ENCODE measurements around the gene MAP3K1. TPM values are rescaled to one million over a fixed set of nuclear protein-coding genes. Genes with fewer than 3 reads are reported as not detected.

The MAP3K1 gene
- total RNA-seq, 1 experiment from 2014 or later = 7.9 TPM

- no TSS peak for BruUV-seq (replicated peaks)
- no peaks in the 10 kb centered on the region for H3K27me3 Mint-ChIP-seq (ENCODE audit: insufficient read depth, unreplicated experiment)
- ChIA-PET POLR2A (interaction anchor here (0.6 kb wide), 1 partner anchor 66 kb away, joined by 3 read pairs; no protein-coding TSS in a partner anchor), CTCF (no interaction called here)
- H3K4me3 Mint-ChIP-seq (ENCODE audit: unreplicated experiment) = no peak overlapping the region
- DNase-seq (ENCODE audit: unreplicated experiment) = no peak
- H3K36me3 Mint-ChIP-seq (ENCODE audit: insufficient read depth, unreplicated experiment) = no peaks in the 10 kb centered on the region
- H3K4me1 Mint-ChIP-seq (ENCODE audit: insufficient read depth, unreplicated experiment) = no peaks in the 10 kb centered on the region
- no peak for TF ChIP-seq CTCF (IDR thresholded peaks at IDR 0.05; ENCODE audit: unreplicated experiment)
- H3K27ac Mint-ChIP-seq (ENCODE audit: low read depth, unreplicated experiment) = no peak overlapping the region
- intact Hi-C loops (cut with micrococcal nuclease) = no loop called here
- H3K9me3 Mint-ChIP-seq (ENCODE audit: unreplicated experiment) = no peaks in the 10 kb centered on the region
These were observed 13.1 kb upstream of the MAP3K1 start for GRCh38 chr5:56802205-56802604.

- BruUV-seq (replicated peaks) = no TSS peak
- no peaks in the 10 kb centered on the region for H3K9me3 Mint-ChIP-seq (ENCODE audit: unreplicated experiment)
- POLR2A ChIA-PET = no interaction called here
- CTCF ChIA-PET = no interaction called here
- H3K36me3 Mint-ChIP-seq (ENCODE audit: insufficient read depth, unreplicated experiment) = no peaks in the 10 kb centered on the region
- no peak for TF ChIP-seq CTCF (IDR thresholded peaks at IDR 0.05; ENCODE audit: unreplicated experiment)
- no peak for DNase-seq (ENCODE audit: unreplicated experiment)
- intact Hi-C loops (cut with micrococcal nuclease) = no loop called here
- H3K27me3 Mint-ChIP-seq (ENCODE audit: insufficient read depth, unreplicated experiment) = no peaks in the 10 kb centered on the region
- H3K4me3 Mint-ChIP-seq (ENCODE audit: unreplicated experiment) = no peak overlapping the region
- no peaks in the 10 kb centered on the region for H3K4me1 Mint-ChIP-seq (ENCODE audit: insufficient read depth, unreplicated experiment)
- no peak overlapping the region for H3K27ac Mint-ChIP-seq (ENCODE audit: low read depth, unreplicated experiment)
These were observed 12.3 kb upstream of the MAP3K1 start for GRCh38 chr5:56803025-56803424.

GRCh38 chr5:56803894-56804293 lies 11.5 kb upstream of the MAP3K1 start:
- POLR2A ChIA-PET = no interaction called here
- intact Hi-C loops (cut with micrococcal nuclease) = no loop called here
- no peak for DNase-seq (ENCODE audit: unreplicated experiment)
- no peaks in the 10 kb centered on the region for H3K9me3 Mint-ChIP-seq (ENCODE audit: unreplicated experiment)
- H3K36me3 Mint-ChIP-seq (ENCODE audit: insufficient read depth, unreplicated experiment) = no peaks in the 10 kb centered on the region
- H3K27me3 Mint-ChIP-seq (ENCODE audit: insufficient read depth, unreplicated experiment) = no peaks in the 10 kb centered on the region
- H3K4me1 Mint-ChIP-seq (ENCODE audit: insufficient read depth, unreplicated experiment) = no peaks in the 10 kb centered on the region
- H3K4me3 Mint-ChIP-seq (ENCODE audit: unreplicated experiment) = no peak overlapping the region
- no TSS peak for BruUV-seq (replicated peaks)
- CTCF ChIA-PET = no interaction called here
- no peak overlapping the region for H3K27ac Mint-ChIP-seq (ENCODE audit: low read depth, unreplicated experiment)
- no peak for TF ChIP-seq CTCF (IDR thresholded peaks at IDR 0.05; ENCODE audit: unreplicated experiment)

- Mint-ChIP-seq H3K27me3 (ENCODE audit: insufficient read depth, unreplicated experiment) (no peaks in the 10 kb centered on the region), H3K27ac (ENCODE audit: low read depth, unreplicated experiment) (no peak overlapping the region), H3K9me3 (ENCODE audit: unreplicated experiment) (no peaks in the 10 kb centered on the region), H3K4me1 (ENCODE audit: insufficient read depth, unreplicated experiment) (no peaks in the 10 kb centered on the region), H3K36me3 (ENCODE audit: insufficient read depth, unreplicated experiment) (no peaks in the 10 kb centered on the region), H3K4me3 (ENCODE audit: unreplicated experiment) (no peak overlapping the region)
- no peak for TF ChIP-seq CTCF (IDR thresholded peaks at IDR 0.05; ENCODE audit: unreplicated experiment)
- no peak for DNase-seq (ENCODE audit: unreplicated experiment)
- CTCF ChIA-PET = no interaction called here
- BruUV-seq (replicated peaks) = no TSS peak
- POLR2A ChIA-PET = no interaction called here
- intact Hi-C loops (cut with micrococcal nuclease) = no loop called here
These were observed 7.7 kb upstream of the MAP3K1 start for GRCh38 chr5:56807679-56808078.
